DOHH2 (cell line): ENCODE measurements around the gene ASRGL1.

Experiments used
- H3F3A ChIP-seq: fragments of 200-600 bp; sonication (generic), shearing (Covaris generic); 2 replicates; pipeline ENCODE4 v1.6.0; 2016; ENCODE audit warnings: antibody characterized with exemption, mild to moderate bottlenecking; ENCODE audit not compliant: control insufficient read depth, insufficient read depth
- H3K27ac ChIP-seq: fragments of 200-600 bp; sonication (generic); 2 replicates; pipeline ENCODE4 v1.5.1; 2014; ENCODE audit warnings: low read depth, mild to moderate bottlenecking, low read length, moderate library complexity
- H3K27me3 ChIP-seq: fragments of 200-600 bp; sonication (generic); 2 replicates; pipeline ENCODE4 v1.6.1; 2014; ENCODE audit warnings: mild to moderate bottlenecking, low read length, mixed read lengths; ENCODE audit not compliant: control insufficient read depth
- H3K36me3 ChIP-seq: fragments of 200-600 bp; sonication (generic); 2 replicates; pipeline ENCODE4 v1.6.1; 2014; ENCODE audit warnings: mild to moderate bottlenecking, low read length, moderate library complexity, mixed read lengths; ENCODE audit not compliant: control insufficient read depth
- H3K4me1 ChIP-seq: fragments of 200-600 bp; sonication (generic); 2 replicates; pipeline ENCODE4 v1.6.1; 2014; ENCODE audit warnings: mild to moderate bottlenecking, low read length, mixed read lengths; ENCODE audit not compliant: control insufficient read depth
- H3K4me2 ChIP-seq: fragments of 200-600 bp; sonication (generic); 2 replicates; pipeline ENCODE4 v1.6.0; 2014; ENCODE audit warnings: mild to moderate bottlenecking, low read length, moderate library complexity
- H3K4me3 ChIP-seq: fragments of 200-600 bp; sonication (generic); 2 replicates; pipeline ENCODE4 v1.5.1; 2014; ENCODE audit warnings: mild to moderate bottlenecking, low read length, mixed read lengths
- H3K79me2 ChIP-seq: fragments of 200-600 bp; sonication (generic); 2 replicates; pipeline ENCODE4 v1.6.1; 2014; ENCODE audit warnings: mild to moderate bottlenecking, low read length, mixed read lengths; ENCODE audit not compliant: control insufficient read depth
- H3K9me2 ChIP-seq: fragments of 200-600 bp; sonication (generic); replicated peaks from 2 replicates; pipeline ENCODE4 v1.6.1; 2014; ENCODE audit warnings: mild to moderate bottlenecking, low read length, mixed read lengths; ENCODE audit not compliant: control insufficient read depth
- H3K9me3 ChIP-seq: fragments of 200-600 bp; sonication (generic); 2 replicates; pipeline ENCODE4 v1.6.1; 2014; ENCODE audit warnings: antibody characterized with exemption, low read length, mixed read lengths; ENCODE audit not compliant: control insufficient read depth, insufficient read depth
- H4K20me1 ChIP-seq: fragments of 200-600 bp; sonication (generic); 2 replicates; pipeline ENCODE4 v1.6.0; 2014; ENCODE audit warnings: low read depth, mild to moderate bottlenecking, antibody characterized with exemption, low read length, moderate library complexity; ENCODE audit not compliant: control insufficient read depth, insufficient read depth
- EZH2phosphoT487 ChIP-seq: fragments of 200-600 bp; sonication (generic); IDR thresholded peaks from 2 replicates; pipeline ENCODE4 v1.6.1; 2017; ENCODE audit warnings: borderline replicate concordance, mild to moderate bottlenecking, antibody characterized with exemption, low read length, moderate library complexity, mixed read lengths
- TF ChIP-seq, protein P1 (sequence below): fragments of 200-600 bp; sonication (generic); IDR thresholded peaks from one replicate; pipeline ENCODE4 v1.5.1; 2014; ENCODE audit warnings: antibody characterized with exemption, mild to moderate bottlenecking, low read depth, low read length; ENCODE audit not compliant: poor library complexity, severe bottlenecking

ASRGL1 gene

DNA sequence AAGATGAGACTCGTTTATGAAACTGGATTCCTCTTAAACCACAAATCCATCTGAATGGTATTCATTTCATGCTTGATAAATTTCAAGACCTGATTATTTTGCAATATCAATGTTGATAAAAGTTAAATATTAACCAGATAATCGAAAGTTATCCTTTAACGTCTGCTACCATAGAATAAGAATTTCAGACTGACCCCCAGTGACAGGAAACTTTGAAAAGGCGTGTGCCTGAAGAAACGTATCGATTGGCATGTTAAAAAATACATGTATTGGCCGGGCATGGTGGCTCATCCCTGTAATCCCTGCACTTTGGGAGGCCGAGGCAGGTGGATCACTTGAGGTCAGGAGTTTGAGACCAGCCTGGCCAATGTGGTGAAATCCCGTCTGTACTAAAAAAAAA, 95.4 kb downstream of the ASRGL1 start:
- H3K4me1 ChIP-seq, result no peaks in the 10 kb centered on the region
- no peak overlapping the region for H3K27ac ChIP-seq

DNA sequence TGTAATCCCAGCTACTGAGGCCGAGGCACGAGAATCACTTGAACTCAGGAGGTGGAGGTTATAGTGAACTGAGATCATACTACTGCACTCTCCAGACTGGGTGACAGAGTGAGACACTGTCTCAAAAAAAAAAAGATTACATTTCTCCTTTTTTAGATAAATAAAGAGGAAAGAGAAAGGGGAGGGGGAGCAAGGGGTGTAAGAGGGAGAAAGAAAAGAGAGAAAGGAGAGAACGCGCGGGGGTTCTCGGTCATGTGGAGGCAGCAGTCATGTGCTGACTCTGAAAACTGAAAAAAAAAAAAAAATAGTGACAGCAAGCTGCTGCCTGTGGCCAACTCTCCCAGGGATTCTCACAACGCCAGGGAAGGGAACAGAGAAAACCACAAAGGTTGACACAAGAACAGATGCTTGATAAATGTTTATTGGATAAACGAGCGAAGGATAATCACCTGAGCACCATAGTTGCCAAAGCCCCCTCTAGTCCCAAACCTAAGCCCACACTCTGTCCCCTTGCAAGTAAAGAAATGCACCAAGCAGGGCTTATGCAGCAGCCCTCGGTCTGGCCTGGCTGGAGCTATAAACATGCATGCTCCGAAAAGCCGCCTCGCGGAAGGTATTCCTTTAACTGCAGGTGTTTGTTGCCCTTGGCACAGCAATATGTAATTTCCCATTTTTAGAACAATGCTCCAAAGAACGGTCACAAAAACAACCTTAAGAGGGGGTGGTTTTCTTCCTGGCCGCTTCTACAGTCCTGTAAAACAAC, 96.1 kb downstream of the ASRGL1 start:
- H3K79me2 ChIP-seq, result no peaks in the 10 kb centered on the region
- H3K27me3 ChIP-seq, result peaks cover 11% of the 10 kb centered on the region
- no peaks in the 10 kb centered on the region for H3K9me2 ChIP-seq
- H4K20me1 ChIP-seq, result no peaks in the 10 kb centered on the region
- no peaks in the 10 kb centered on the region for H3K4me1 ChIP-seq
- H3K36me3 ChIP-seq, result no peaks in the 10 kb centered on the region
- H3K4me2 ChIP-seq, result no peak overlapping the region
- no peaks in the 10 kb centered on the region for H3K9me3 ChIP-seq
- no peak overlapping the region for H3K4me3 ChIP-seq
- no peaks in the 10 kb centered on the region for H3F3A ChIP-seq
- no peak for TF ChIP-seq EZH2phosphoT487
- TF ChIP-seq, protein P1, sequence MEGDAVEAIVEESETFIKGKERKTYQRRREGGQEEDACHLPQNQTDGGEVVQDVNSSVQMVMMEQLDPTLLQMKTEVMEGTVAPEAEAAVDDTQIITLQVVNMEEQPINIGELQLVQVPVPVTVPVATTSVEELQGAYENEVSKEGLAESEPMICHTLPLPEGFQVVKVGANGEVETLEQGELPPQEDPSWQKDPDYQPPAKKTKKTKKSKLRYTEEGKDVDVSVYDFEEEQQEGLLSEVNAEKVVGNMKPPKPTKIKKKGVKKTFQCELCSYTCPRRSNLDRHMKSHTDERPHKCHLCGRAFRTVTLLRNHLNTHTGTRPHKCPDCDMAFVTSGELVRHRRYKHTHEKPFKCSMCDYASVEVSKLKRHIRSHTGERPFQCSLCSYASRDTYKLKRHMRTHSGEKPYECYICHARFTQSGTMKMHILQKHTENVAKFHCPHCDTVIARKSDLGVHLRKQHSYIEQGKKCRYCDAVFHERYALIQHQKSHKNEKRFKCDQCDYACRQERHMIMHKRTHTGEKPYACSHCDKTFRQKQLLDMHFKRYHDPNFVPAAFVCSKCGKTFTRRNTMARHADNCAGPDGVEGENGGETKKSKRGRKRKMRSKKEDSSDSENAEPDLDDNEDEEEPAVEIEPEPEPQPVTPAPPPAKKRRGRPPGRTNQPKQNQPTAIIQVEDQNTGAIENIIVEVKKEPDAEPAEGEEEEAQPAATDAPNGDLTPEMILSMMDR, result no peak
- no peak overlapping the region for H3K27ac ChIP-seq

More for the DNA sequence above, 95.4 kb downstream of the ASRGL1 start:
- Histone ChIP-seq H3F3A (no peaks in the 10 kb centered on the region), H3K9me2 (no peaks in the 10 kb centered on the region), H3K4me3 (no peak overlapping the region), H3K36me3 (no peaks in the 10 kb centered on the region), H3K27me3 (peaks cover 11% of the 10 kb centered on the region), H3K4me2 (no peak overlapping the region), H4K20me1 (no peaks in the 10 kb centered on the region), H3K9me3 (no peaks in the 10 kb centered on the region), H3K79me2 (no peaks in the 10 kb centered on the region)
- TF ChIP-seq, protein P1, result no peak
- no peak for TF ChIP-seq EZH2phosphoT487

- no peaks in the 10 kb centered on the region for H3K36me3 ChIP-seq
- H3F3A ChIP-seq, result no peaks in the 10 kb centered on the region
- H3K4me1 ChIP-seq, result no peaks in the 10 kb centered on the region
- no peak for TF ChIP-seq EZH2phosphoT487
- TF ChIP-seq, protein P1, result no peak
- H3K27me3 ChIP-seq, result peaks cover 11% of the 10 kb centered on the region
- H3K4me2 ChIP-seq, result no peak overlapping the region
- H3K9me3 ChIP-seq, result no peaks in the 10 kb centered on the region
- no peaks in the 10 kb centered on the region for H3K79me2 ChIP-seq
- no peaks in the 10 kb centered on the region for H3K9me2 ChIP-seq
- no peak overlapping the region for H3K4me3 ChIP-seq
- no peak overlapping the region for H3K27ac ChIP-seq
- H4K20me1 ChIP-seq, result no peaks in the 10 kb centered on the region
Observed at GRCh38 chr11:62433904-62434276, 96.6 kb downstream of the ASRGL1 start.
